Measurements from ENCODE around the gene ANXA6. TPM values are rescaled to one million over a fixed set of nuclear protein-coding genes. Genes with fewer than 3 reads are reported as not detected.

ANXA6 gene
- total and polyA plus RNA-seq, 10 of the 15 experiments (the other 5 are each of a cell fraction or from before 2014, with no cell fraction given) = 44.0 to 571 (median 465) TPM

DNA sequence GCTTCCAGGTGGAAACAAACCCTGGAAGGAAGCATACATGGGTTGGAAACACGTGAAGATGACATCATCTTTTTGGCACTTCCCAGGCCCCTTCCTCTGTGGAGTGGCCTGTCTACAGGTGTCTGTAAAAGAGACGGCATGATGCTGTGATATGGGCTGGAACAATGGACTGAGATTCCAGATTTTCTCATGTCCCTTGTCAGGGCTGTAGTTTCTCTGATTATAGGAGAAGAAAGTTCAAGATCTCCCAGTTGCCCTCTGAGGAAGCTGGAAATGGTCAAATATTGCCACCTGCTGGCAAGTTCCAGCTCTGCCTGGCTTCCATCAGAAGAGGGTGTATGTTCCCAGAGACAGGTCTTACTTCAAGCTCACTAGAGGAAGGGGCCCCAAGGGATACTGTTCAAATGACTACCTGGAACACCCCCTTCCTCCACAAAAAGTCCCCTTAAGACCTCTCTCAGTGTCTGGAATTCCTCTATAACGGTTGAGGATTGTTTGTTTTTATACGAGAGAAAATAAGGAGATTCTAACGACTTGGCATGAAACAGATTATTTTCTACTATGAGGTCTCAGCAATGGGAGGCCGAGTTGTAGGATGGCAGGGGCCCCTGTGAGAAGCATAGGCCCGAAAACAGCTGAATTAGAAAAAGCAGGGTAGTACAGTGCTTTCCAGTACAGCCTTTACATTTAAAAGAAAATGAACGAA, 7.3 kb upstream of the ANXA6 start:
- Histone ChIP-seq H3K36me3 (ENCODE audit: control insufficient read depth in 2 of 2, insufficient read depth in 2 of 2, low read length in 1 of 2) (no peaks in the 10 kb centered on the region), H3K9me3 (replicated peaks; ENCODE audit: control insufficient read depth, insufficient read depth, low read length) (no peaks in the 10 kb centered on the region), H3K4me2 (ENCODE audit: control insufficient read depth, insufficient read depth) (no peak overlapping the region), H4K20me1 (ENCODE audit: control insufficient read depth, insufficient read depth) (no peaks in the 10 kb centered on the region), H3K27ac (ENCODE audit: control insufficient read depth, insufficient read depth) (no peak overlapping the region), H3K27me3 (replicated peaks in 1 of 2; ENCODE audit: control insufficient read depth in 2 of 2, insufficient read depth in 2 of 2, low read length in 1 of 2) (no peaks in the 10 kb centered on the region), H3K4me3 (no peak overlapping the region), H3K9ac (ENCODE audit: control insufficient read depth, insufficient read depth, low read length) (no peak overlapping the region), H3K4me1 (ENCODE audit: control insufficient read depth, insufficient read depth, low read length) (peaks cover 6% of the 10 kb centered on the region; the same call in 1 of the 2 replicates), H2AFZ (ENCODE audit: control insufficient read depth, low read depth, low read length) (peak overlapping the region; percentile 73), H3K79me2 (ENCODE audit: control insufficient read depth, insufficient read depth, low read length) (no peaks in the 10 kb centered on the region)
- RAD21 ChIA-PET (ENCODE audit: unreplicated experiment) = interaction anchor here (0.5 to 9.1 kb wide), 50 partner anchors 10 to 1434 kb away, joined by 3 to 306 read pairs (median 5); partner anchors contain the start of genes CCDC69, GM2A, GPX3 and IRGM
- POLR2A ChIA-PET = interaction anchor here (0.5 to 2.8 kb wide), 14 partner anchors 9 to 164 kb away, joined by 3 to 21 read pairs (median 4); partner anchors contain the start of gene CCDC69
- FAIRE-seq (no peak), ATAC-seq (peak; percentile 98), DNase-seq (ENCODE audit: low read depth, low spot score) (peak; percentile 83)
- in situ Hi-C loops (cut with MboI) (loop anchor here (5.0 to 10.0 kb wide), 3 partner anchors 43 to 370 kb away; no protein-coding TSS in a partner anchor), intact Hi-C loops (cut with micrococcal nuclease; ENCODE audit: unreplicated experiment) (loop anchor here (1.0 to 5.0 kb wide), 9 partner anchors 39 to 604 kb away; no protein-coding TSS in a partner anchor)
- CTCF ChIA-PET = interaction anchor here (0.6 to 40.1 kb wide), 70 partner anchors 8 to 605 kb away, joined by 3 to 1107 read pairs (median 6); partner anchors contain the start of genes GM2A, IRGM, RBM22 and SMIM3
- SMC1A ChIA-PET (ENCODE audit: uncharacterized antibody, unreplicated experiment) = interaction anchor here (0.6 to 35.3 kb wide), 59 partner anchors 11 to 604 kb away, joined by 3 to 1132 read pairs (median 5); partner anchors contain the start of genes CCDC69, GM2A and TNIP1
- BruUV-seq (replicated peaks) = no TSS peak
- WGBS (ENCODE audit: insufficient coverage, insufficient replicate concordance, low lambda C conversion rate, missing lambda C conversion rate) = 22% methylated on average over 8 of the region's 8 CpGs
- TF ChIP-seq, protein P1, sequence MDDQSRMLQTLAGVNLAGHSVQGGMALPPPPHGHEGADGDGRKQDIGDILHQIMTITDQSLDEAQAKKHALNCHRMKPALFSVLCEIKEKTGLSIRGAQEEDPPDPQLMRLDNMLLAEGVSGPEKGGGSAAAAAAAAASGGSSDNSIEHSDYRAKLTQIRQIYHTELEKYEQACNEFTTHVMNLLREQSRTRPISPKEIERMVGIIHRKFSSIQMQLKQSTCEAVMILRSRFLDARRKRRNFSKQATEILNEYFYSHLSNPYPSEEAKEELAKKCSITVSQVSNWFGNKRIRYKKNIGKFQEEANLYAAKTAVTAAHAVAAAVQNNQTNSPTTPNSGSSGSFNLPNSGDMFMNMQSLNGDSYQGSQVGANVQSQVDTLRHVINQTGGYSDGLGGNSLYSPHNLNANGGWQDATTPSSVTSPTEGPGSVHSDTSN (IDR thresholded peaks at IDR 0.05; ENCODE audit: insufficient replicate concordance, low read depth, low read length) = no peak
- no peak for TF ChIP-seq CREM (IDR thresholded peaks at IDR 0.05; ENCODE audit: low read depth)
- TF ChIP-seq BRCA1 (IDR thresholded peaks at IDR 0.05; ENCODE audit: low read depth, low read length) = no peak
- peak; percentile 39; the same call in 1 of the 2 replicates for TF ChIP-seq EED (IDR thresholded peaks at IDR 0.05; ENCODE audit: low read depth)
- TF ChIP-seq MTA3 (IDR thresholded peaks at IDR 0.05; ENCODE audit: borderline replicate concordance, low read length) = no peak
- peak; percentile 82 for TF ChIP-seq YY1 (IDR thresholded peaks at IDR 0.05; ENCODE audit: low read depth, low read length)
- TF ChIP-seq BHLHE40 (IDR thresholded peaks at IDR 0.05; ENCODE audit: borderline replicate concordance in 1 of 2, low read depth in 2 of 2, low read length in 1 of 2) = 0 out of 4 replicates have a peak, but pooled peaks of 1 of the 2 experiments have one; percentile 8
- TF ChIP-seq RELA (IDR thresholded peaks at IDR 0.05; ENCODE audit: borderline replicate concordance, partially characterized antibody) = peak; percentile 64
- TF ChIP-seq SMC3 (IDR thresholded peaks at IDR 0.05; ENCODE audit: borderline replicate concordance, low read length) = peak; percentile 96
- TF ChIP-seq FOXM1 (IDR thresholded peaks at IDR 0.05; ENCODE audit: low read depth, low read length) = peak; percentile 7; the same call in 1 of the 2 replicates
- TF ChIP-seq RUNX3 (IDR thresholded peaks at IDR 0.05; ENCODE audit: low read length) = no peak
- peak; percentile 46; the same call in 1 of the 2 replicates for TF ChIP-seq NBN (IDR thresholded peaks at IDR 0.05)
- TF ChIP-seq MEF2B (IDR thresholded peaks at IDR 0.05; ENCODE audit: partially characterized antibody, poor library complexity, severe bottlenecking) = no peak
- no peak for TF ChIP-seq SIN3A (IDR thresholded peaks at IDR 0.05; ENCODE audit: low read depth, low read length)
- peak; percentile 65 for TF ChIP-seq NR2F1 (conservative IDR thresholded peaks at IDR 0.05)
- TF ChIP-seq RB1 (IDR thresholded peaks at IDR 0.05; ENCODE audit: borderline replicate concordance) = 0 out of 2 replicates have a peak, but pooled peaks have one; percentile 23
- TF ChIP-seq, protein P2, sequence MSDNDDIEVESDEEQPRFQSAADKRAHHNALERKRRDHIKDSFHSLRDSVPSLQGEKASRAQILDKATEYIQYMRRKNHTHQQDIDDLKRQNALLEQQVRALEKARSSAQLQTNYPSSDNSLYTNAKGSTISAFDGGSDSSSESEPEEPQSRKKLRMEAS (IDR thresholded peaks at IDR 0.05; ENCODE audit: low read depth, low read length) = no peak
- TF ChIP-seq IRF4 (IDR thresholded peaks at IDR 0.05; ENCODE audit: low read depth, low read length) = peak; percentile 74
- no peak for TF ChIP-seq DPF2 (IDR thresholded peaks at IDR 0.05)
- peak; percentile 42; the same call in 1 of the 2 replicates for TF ChIP-seq CBX5 (IDR thresholded peaks at IDR 0.05; ENCODE audit: low read depth)
- peak; percentile 94 for TF ChIP-seq ATF7 (IDR thresholded peaks at IDR 0.05; ENCODE audit: low read depth)
- no peak for TF ChIP-seq SREBF2 (IDR thresholded peaks at IDR 0.05; ENCODE audit: low read length)
- TF ChIP-seq, protein P3, sequence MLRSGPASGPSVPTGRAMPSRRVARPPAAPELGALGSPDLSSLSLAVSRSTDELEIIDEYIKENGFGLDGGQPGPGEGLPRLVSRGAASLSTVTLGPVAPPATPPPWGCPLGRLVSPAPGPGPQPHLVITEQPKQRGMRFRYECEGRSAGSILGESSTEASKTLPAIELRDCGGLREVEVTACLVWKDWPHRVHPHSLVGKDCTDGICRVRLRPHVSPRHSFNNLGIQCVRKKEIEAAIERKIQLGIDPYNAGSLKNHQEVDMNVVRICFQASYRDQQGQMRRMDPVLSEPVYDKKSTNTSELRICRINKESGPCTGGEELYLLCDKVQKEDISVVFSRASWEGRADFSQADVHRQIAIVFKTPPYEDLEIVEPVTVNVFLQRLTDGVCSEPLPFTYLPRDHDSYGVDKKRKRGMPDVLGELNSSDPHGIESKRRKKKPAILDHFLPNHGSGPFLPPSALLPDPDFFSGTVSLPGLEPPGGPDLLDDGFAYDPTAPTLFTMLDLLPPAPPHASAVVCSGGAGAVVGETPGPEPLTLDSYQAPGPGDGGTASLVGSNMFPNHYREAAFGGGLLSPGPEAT (IDR thresholded peaks at IDR 0.05; ENCODE audit: low read depth) = peak; percentile 56
